BLaER1 (cell line): ENCODE measurements around the gene TTC39B.

ENCODE experiments used
- H3K27ac ChIP-seq: shearing (Covaris generic); formaldehyde crosslinking; 2 replicates; pipeline ENCODE4 v1.8.1; 2022
- H3K27me3 ChIP-seq: shearing (Covaris generic); formaldehyde crosslinking; 2 replicates; pipeline ENCODE4 v1.8.1; 2022
- H3K36me3 ChIP-seq: shearing (Covaris generic); formaldehyde crosslinking; 2 replicates; pipeline ENCODE4 v1.8.1; 2022
- H3K4me1 ChIP-seq: shearing (Covaris generic); formaldehyde crosslinking; 2 replicates; pipeline ENCODE4 v1.8.1; 2022
- H3K4me2 ChIP-seq: shearing (Covaris generic); formaldehyde crosslinking; 2 replicates; pipeline ENCODE4 v1.8.1; 2022
- H3K4me3 ChIP-seq: shearing (Covaris generic); formaldehyde crosslinking; 2 replicates; pipeline ENCODE4 v1.8.1; 2022
- H3K9ac ChIP-seq: shearing (Covaris generic); formaldehyde crosslinking; 2 replicates; pipeline ENCODE4 v1.8.1; 2022
- H3K9me3 ChIP-seq: shearing (Covaris generic); formaldehyde crosslinking; 2 replicates; pipeline ENCODE4 v1.8.1; 2022
- H4K20me1 ChIP-seq: shearing (Covaris generic); formaldehyde crosslinking; 2 replicates; pipeline ENCODE4 v1.8.1; 2022
- Cebpa-rat ChIP-seq: shearing (Covaris generic); IDR thresholded peaks from 2 replicates; pipeline ENCODE4 v1.8.1; 2022

The TTC39B gene

GRCh38 chr9:15287309-15287708 is 19.7 kb downstream of the TTC39B start:
- Histone ChIP-seq H3K4me3 (no peak overlapping the region), H3K9ac (no peak overlapping the region), H3K27me3 (no peaks in the 10 kb centered on the region), H3K4me1 (no peaks in the 10 kb centered on the region), H3K36me3 (no peaks in the 10 kb centered on the region), H3K9me3 (0 out of 2 replicates have a peak, but pooled peaks cover 13% of the 10 kb centered on the region), H4K20me1 (no peaks in the 10 kb centered on the region), H3K27ac (no peak overlapping the region), H3K4me2 (no peak overlapping the region)
- no peak for TF ChIP-seq Cebpa-rat

DNA sequence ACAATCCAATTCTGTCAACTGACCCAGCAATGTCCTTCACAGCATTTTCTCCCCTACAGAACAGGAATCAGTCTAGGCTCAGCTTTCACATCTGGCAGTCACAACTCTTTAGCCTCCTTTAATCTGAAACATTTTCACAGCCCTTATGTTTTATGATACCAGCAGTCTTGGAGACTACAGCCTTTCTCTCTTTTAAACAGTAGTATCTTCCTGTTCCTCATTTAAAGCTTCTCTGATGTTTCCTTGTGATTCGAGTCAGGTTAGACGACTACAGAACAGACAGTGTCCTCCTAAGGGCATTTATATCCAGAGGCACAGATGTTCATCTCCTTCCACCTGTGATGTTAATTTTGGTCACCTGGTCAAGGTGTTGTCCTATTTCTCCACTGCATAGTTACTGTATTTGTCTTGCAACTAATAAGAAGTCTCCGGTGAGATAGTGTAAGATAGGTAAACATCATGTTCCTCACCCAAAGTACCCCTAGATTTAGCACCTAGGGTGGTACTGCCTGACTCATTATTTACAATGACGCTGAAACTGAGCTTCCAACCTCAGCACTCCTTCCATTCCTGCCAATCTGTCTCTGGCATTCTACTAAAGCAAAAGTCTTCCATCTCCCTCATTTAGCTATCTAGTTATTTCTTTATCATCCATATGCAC is 20.7 kb downstream of the TTC39B start:
- no peak overlapping the region for H3K4me2 ChIP-seq
- no peaks in the 10 kb centered on the region for H4K20me1 ChIP-seq
- no peak overlapping the region for H3K9ac ChIP-seq
- no peaks in the 10 kb centered on the region for H3K4me1 ChIP-seq
- H3K36me3 ChIP-seq = no peaks in the 10 kb centered on the region
- no peak overlapping the region for H3K27ac ChIP-seq
- H3K9me3 ChIP-seq = 0 out of 2 replicates have a peak, but pooled peaks cover 13% of the 10 kb centered on the region
- no peaks in the 10 kb centered on the region for H3K27me3 ChIP-seq
- H3K4me3 ChIP-seq = no peak overlapping the region
- no peak for TF ChIP-seq Cebpa-rat

DNA sequence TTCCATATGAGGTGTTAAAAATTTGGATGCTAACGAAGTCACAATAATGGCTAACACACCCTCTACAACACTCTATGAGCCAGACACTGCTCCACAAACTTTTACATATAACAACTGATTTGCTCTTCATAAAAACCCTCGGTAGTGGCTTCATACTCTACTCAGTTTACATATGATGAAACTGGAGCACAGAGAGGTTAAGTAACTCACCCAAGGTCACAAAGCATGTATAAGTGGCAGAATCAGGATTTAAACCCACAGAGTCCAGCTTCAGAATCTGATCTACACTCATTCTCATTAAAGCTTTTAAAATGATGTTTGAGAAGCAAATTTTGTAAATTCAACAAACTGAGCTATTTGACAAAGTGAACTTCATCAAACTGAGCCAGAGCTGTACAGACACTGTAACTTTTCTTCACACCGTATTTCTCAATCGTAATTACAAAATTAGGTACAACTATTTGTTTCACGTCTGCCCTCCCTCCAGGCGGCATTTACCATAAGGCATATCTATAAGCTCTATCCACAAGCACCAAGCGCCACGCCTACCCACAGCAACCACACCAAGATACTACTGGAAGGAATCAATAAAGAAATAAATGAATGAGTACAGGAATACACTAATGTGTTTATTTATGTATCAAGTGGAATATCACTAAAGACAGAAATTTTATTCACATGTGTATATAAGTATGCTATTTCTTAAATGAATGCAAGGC is 24.3 kb downstream of the TTC39B start:
- Histone ChIP-seq H3K4me3 (no peak overlapping the region), H3K9ac (no peak overlapping the region), H3K27me3 (no peaks in the 10 kb centered on the region), H3K9me3 (0 out of 2 replicates have a peak, but pooled peaks cover 6% of the 10 kb centered on the region), H3K27ac (no peak overlapping the region), H3K4me1 (no peaks in the 10 kb centered on the region), H4K20me1 (no peaks in the 10 kb centered on the region), H3K4me2 (no peak overlapping the region), H3K36me3 (no peaks in the 10 kb centered on the region)
- TF ChIP-seq Cebpa-rat = no peak

GRCh38 chr9:15280647-15281046 is 26.4 kb downstream of the TTC39B start:
- Histone ChIP-seq H3K4me2 (no peak overlapping the region), H3K27me3 (no peaks in the 10 kb centered on the region)

GRCh38 chr9:15278839-15279238 is 28.2 kb downstream of the TTC39B start:
- no peak overlapping the region for H3K4me2 ChIP-seq
- H3K27me3 ChIP-seq = no peaks in the 10 kb centered on the region
- TF ChIP-seq Cebpa-rat = no peak
- no peak overlapping the region for H3K4me3 ChIP-seq
- no peaks in the 10 kb centered on the region for H3K36me3 ChIP-seq
- H4K20me1 ChIP-seq = no peaks in the 10 kb centered on the region
- H3K9ac ChIP-seq = no peak overlapping the region
- no peaks in the 10 kb centered on the region for H3K9me3 ChIP-seq
- peaks cover 10% of the 10 kb centered on the region for H3K4me1 ChIP-seq
- no peak overlapping the region for H3K27ac ChIP-seq

More at GRCh38 chr9:15280647-15281046, 26.4 kb downstream of the TTC39B start:
- Histone ChIP-seq H3K36me3 (no peaks in the 10 kb centered on the region), H3K4me3 (no peak overlapping the region), H3K9ac (no peak overlapping the region), H4K20me1 (no peaks in the 10 kb centered on the region), H3K4me1 (peaks cover 10% of the 10 kb centered on the region), H3K27ac (no peak overlapping the region), H3K9me3 (0 out of 2 replicates have a peak, but pooled peaks cover 6% of the 10 kb centered on the region)
- TF ChIP-seq Cebpa-rat = no peak

- H3K9me3 ChIP-seq = no peaks in the 10 kb centered on the region
- H3K4me2 ChIP-seq = no peak overlapping the region
- no peaks in the 10 kb centered on the region for H3K36me3 ChIP-seq
- H3K27ac ChIP-seq = no peak overlapping the region
- H4K20me1 ChIP-seq = no peaks in the 10 kb centered on the region
- H3K9ac ChIP-seq = no peak overlapping the region
- TF ChIP-seq Cebpa-rat = no peak
- H3K4me3 ChIP-seq = no peak overlapping the region
- no peaks in the 10 kb centered on the region for H3K27me3 ChIP-seq
- H3K4me1 ChIP-seq = peaks cover 10% of the 10 kb centered on the region
Measured at GRCh38 chr9:15278091-15278687, 28.8 kb downstream of the TTC39B start.

DNA sequence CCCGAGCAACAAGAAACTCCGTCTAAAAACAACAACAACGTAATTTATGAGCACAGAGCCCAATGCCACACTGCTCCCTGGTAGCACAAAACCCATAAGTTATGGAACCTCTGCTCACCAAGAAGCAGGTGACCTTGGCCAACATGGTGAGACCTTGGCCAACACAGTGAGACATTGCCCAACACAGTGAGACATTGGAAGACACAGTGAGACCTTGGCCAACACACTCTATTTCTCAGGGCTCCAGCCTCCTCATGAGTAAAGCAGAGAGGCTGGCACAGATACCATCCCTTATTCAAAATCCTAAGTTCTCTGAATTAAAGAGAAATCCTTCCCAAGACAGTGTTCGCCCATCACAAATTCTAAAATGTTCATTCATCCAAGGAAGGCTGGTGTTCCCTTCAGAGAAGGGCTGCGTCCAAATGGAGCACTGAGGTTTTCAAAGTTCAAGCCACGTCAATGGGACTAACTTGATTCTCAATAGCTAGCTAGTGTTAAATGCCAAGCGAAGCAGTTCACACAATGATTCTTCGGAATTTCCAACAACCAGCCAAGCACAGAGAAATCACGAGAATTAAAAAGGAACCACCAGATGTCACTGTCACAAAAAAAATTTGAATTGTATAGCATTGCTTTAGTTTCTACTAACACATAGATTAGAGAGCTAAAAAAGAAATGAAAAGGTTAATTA is 29.5 kb downstream of the TTC39B start:
- H3K27me3 ChIP-seq = no peaks in the 10 kb centered on the region

GRCh38 chr9:15276328-15276938 is 30.6 kb downstream of the TTC39B start:
- Histone ChIP-seq H3K27me3 (no peaks in the 10 kb centered on the region), H3K4me1 (peaks cover 10% of the 10 kb centered on the region), H3K9me3 (no peaks in the 10 kb centered on the region), H3K4me2 (peak overlapping the region; percentile 13; the same call in 1 of the 2 replicates), H3K27ac (no peak overlapping the region), H3K9ac (no peak overlapping the region), H3K36me3 (no peaks in the 10 kb centered on the region), H3K4me3 (no peak overlapping the region), H4K20me1 (no peaks in the 10 kb centered on the region)
- TF ChIP-seq Cebpa-rat = no peak

More for the DNA sequence above, 29.5 kb downstream of the TTC39B start:
- Histone ChIP-seq H3K36me3 (no peaks in the 10 kb centered on the region), H3K9ac (no peak overlapping the region), H3K4me3 (no peak overlapping the region), H3K9me3 (no peaks in the 10 kb centered on the region), H3K4me1 (peaks cover 10% of the 10 kb centered on the region), H3K27ac (no peak overlapping the region), H4K20me1 (no peaks in the 10 kb centered on the region), H3K4me2 (no peak overlapping the region)
- no peak for TF ChIP-seq Cebpa-rat

- Histone ChIP-seq H3K4me3 (no peak overlapping the region), H3K27me3 (no peaks in the 10 kb centered on the region), H3K4me2 (no peak overlapping the region), H3K9me3 (no peaks in the 10 kb centered on the region), H3K9ac (no peak overlapping the region), H3K4me1 (peaks cover 10% of the 10 kb centered on the region), H3K27ac (no peak overlapping the region), H4K20me1 (no peaks in the 10 kb centered on the region), H3K36me3 (no peaks in the 10 kb centered on the region)
- no peak for TF ChIP-seq Cebpa-rat
Measured at GRCh38 chr9:15274425-15274824, 32.6 kb downstream of the TTC39B start.
